Measurements from ENCODE around the gene PSAP. TPM values are rescaled to one million over a fixed set of nuclear protein-coding genes. Genes with fewer than 3 reads are reported as not detected.

Gene PSAP
- total and polyA plus RNA-seq, 4 donors = 496 to 1,828 (median 1,097) TPM

DNA sequence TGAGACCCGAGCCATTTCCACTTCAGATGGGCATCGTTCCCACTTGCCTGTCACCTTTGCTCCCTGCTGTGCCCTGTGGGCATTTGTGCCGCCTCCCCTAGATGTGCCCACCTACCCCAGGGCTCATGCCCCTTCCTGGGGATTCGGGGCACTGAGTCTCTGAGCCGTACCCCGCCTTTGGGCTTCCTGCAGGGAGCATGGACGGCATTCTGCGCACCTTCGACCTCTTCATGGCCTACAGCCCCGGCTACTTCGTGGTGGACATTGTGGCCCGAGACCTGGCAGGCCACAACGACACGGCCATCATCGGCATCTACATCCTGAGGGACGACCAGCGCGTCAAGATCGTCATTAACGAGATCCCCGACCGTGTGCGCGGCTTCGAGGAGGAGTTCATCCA, 41.4 kb downstream of the PSAP start:
- H3K36me3 ChIP-seq (ENCODE audit: control insufficient read depth in 4 of 4, insufficient read depth in 4 of 4, low read length in 4 of 4) = peaks cover 0 to 1% (median 0%) of the 10 kb centered on the region in 4 donors
- WGBS, 2 donors = 92 to 94% methylated on average over 25 of the region's 25 CpGs
- no peak overlapping the region for H3K4me3 ChIP-seq
- H3K27ac ChIP-seq (ENCODE audit: low read depth in 1 of 2, low read length in 1 of 2) = no peak overlapping the region
- H3K27me3 ChIP-seq (ENCODE audit: control insufficient read depth in 3 of 3, insufficient read depth in 3 of 3, low read length in 2 of 3) = peaks cover 0 to 10% (median 2%) of the 10 kb centered on the region in 3 donors
- no peak overlapping the region for H3K9ac ChIP-seq (ENCODE audit: insufficient read depth in 1 of 2, low read length in 2 of 2)
- peaks cover 0 to 2% (median 0%) of the 10 kb centered on the region in 5 donors for H3K4me1 ChIP-seq (ENCODE audit: control insufficient read depth in 5 of 5, insufficient read depth in 5 of 5, low read length in 5 of 5)
- no peaks in the 10 kb centered on the region for H3K9me3 ChIP-seq (ENCODE audit: control insufficient read depth in 4 of 4, insufficient read depth in 3 of 4, low read length in 3 of 4)
- no peak for ATAC-seq (ENCODE audit: insufficient read depth, low FRiP score)
- TF ChIP-seq, protein P1, sequence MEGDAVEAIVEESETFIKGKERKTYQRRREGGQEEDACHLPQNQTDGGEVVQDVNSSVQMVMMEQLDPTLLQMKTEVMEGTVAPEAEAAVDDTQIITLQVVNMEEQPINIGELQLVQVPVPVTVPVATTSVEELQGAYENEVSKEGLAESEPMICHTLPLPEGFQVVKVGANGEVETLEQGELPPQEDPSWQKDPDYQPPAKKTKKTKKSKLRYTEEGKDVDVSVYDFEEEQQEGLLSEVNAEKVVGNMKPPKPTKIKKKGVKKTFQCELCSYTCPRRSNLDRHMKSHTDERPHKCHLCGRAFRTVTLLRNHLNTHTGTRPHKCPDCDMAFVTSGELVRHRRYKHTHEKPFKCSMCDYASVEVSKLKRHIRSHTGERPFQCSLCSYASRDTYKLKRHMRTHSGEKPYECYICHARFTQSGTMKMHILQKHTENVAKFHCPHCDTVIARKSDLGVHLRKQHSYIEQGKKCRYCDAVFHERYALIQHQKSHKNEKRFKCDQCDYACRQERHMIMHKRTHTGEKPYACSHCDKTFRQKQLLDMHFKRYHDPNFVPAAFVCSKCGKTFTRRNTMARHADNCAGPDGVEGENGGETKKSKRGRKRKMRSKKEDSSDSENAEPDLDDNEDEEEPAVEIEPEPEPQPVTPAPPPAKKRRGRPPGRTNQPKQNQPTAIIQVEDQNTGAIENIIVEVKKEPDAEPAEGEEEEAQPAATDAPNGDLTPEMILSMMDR (IDR thresholded peaks at IDR 0.05; ENCODE audit: control extremely low read depth, extremely low read depth) = no peak
- no peak for DNase-seq

- WGBS, 2 donors = 92 to 96% methylated on average over 21 of the region's 21 CpGs
- TF ChIP-seq, protein P1 (IDR thresholded peaks at IDR 0.05; ENCODE audit: control extremely low read depth, extremely low read depth) = no peak
- H3K27me3 ChIP-seq (ENCODE audit: control insufficient read depth in 3 of 3, insufficient read depth in 3 of 3, low read length in 2 of 3) = peaks cover 0 to 13% (median 2%) of the 10 kb centered on the region in 3 donors
- DNase-seq (no peak), ATAC-seq (ENCODE audit: insufficient read depth, low FRiP score) (no peak)
- H3K9ac ChIP-seq (ENCODE audit: insufficient read depth in 1 of 2, low read length in 2 of 2) = no peak overlapping the region
- H3K4me1 ChIP-seq (ENCODE audit: control insufficient read depth in 5 of 5, insufficient read depth in 5 of 5, low read length in 5 of 5) = peaks cover 0 to 2% (median 0%) of the 10 kb centered on the region in 5 donors
- H3K9me3 ChIP-seq (ENCODE audit: control insufficient read depth in 4 of 4, insufficient read depth in 3 of 4, low read length in 3 of 4) = no peaks in the 10 kb centered on the region
- H3K4me3 ChIP-seq = no peak overlapping the region
- no peaks in the 10 kb centered on the region for H3K36me3 ChIP-seq (ENCODE audit: control insufficient read depth in 4 of 4, insufficient read depth in 4 of 4, low read length in 4 of 4)
- no peak overlapping the region for H3K27ac ChIP-seq (ENCODE audit: low read depth in 1 of 2, low read length in 1 of 2)
Observed at GRCh38 chr10:71807557-71808510, 43.2 kb downstream of the PSAP start.

- Histone ChIP-seq H3K9me3 (ENCODE audit: control insufficient read depth in 4 of 4, insufficient read depth in 3 of 4, low read length in 3 of 4) (no peaks in the 10 kb centered on the region), H3K36me3 (ENCODE audit: control insufficient read depth in 4 of 4, insufficient read depth in 4 of 4, low read length in 4 of 4) (peaks cover 0 to 1% (median 0%) of the 10 kb centered on the region in 4 donors), H3K4me3 (no peak overlapping the region), H3K27me3 (ENCODE audit: control insufficient read depth in 3 of 3, insufficient read depth in 3 of 3, low read length in 2 of 3) (peaks cover 0 to 13% (median 2%) of the 10 kb centered on the region in 3 donors), H3K9ac (ENCODE audit: insufficient read depth in 1 of 2, low read length in 2 of 2) (no peak overlapping the region), H3K27ac (ENCODE audit: low read depth in 1 of 2, low read length in 1 of 2) (no peak overlapping the region), H3K4me1 (ENCODE audit: control insufficient read depth in 5 of 5, insufficient read depth in 5 of 5, low read length in 5 of 5) (peaks cover 0 to 2% (median 0%) of the 10 kb centered on the region in 5 donors)
- DNase-seq (no peak), ATAC-seq (ENCODE audit: insufficient read depth, low FRiP score) (no peak)
- WGBS, 2 donors = 93 to 95% methylated on average over 23 of the region's 23 CpGs
- TF ChIP-seq, protein P1 (IDR thresholded peaks at IDR 0.05; ENCODE audit: control extremely low read depth, extremely low read depth) = no peak
Observed at GRCh38 chr10:71806704-71807556, 44.1 kb downstream of the PSAP start.
